Measurements from ENCODE around the gene KIAA2012. TPM values are rescaled to one million over a fixed set of nuclear protein-coding genes. Genes with fewer than 3 reads are reported as not detected.

Gene KIAA2012
- polyA plus RNA-seq, 1 donor (not counting 4 experiments of a cell fraction or from before 2014, with no cell fraction given), result not detected

- dilution Hi-C loops (cut with MboI; ENCODE audit: extremely low pct_ligation_motif_present, low sequenced_read_pairs), result no loop called here
- Histone ChIP-seq H3K27ac (ENCODE audit: control insufficient read depth, insufficient read depth, low read length) (no peak overlapping the region), H3K9me3 (ENCODE audit: control insufficient read depth, low read depth, low read length) (no peaks in the 10 kb centered on the region), H3K4me1 (ENCODE audit: control insufficient read depth, extremely low read depth, insufficient read depth, low read length) (no peaks in the 10 kb centered on the region), H3K9ac (ENCODE audit: control insufficient read depth, extremely low read depth, insufficient read depth, low read length) (no peak overlapping the region), H3K36me3 (ENCODE audit: control insufficient read depth in 2 of 2, extremely low read depth in 1 of 2, insufficient read depth in 2 of 2, low read length in 2 of 2) (no peaks in the 10 kb centered on the region), H3K9me1 (ENCODE audit: control insufficient read depth, extremely low read depth, insufficient read depth, low read length) (no peaks in the 10 kb centered on the region), H3K4me3 (ENCODE audit: control insufficient read depth in 2 of 3, extremely low read depth in 1 of 3, insufficient read depth in 2 of 3, low read depth in 1 of 3, low read length in 3 of 3) (no peak overlapping the region), H3K4me2 (ENCODE audit: control insufficient read depth, extremely low read depth, insufficient read depth, low read depth, low read length) (no peak overlapping the region), H3K79me2 (ENCODE audit: control insufficient read depth, insufficient read depth, low read length) (no peaks in the 10 kb centered on the region), H4K20me1 (ENCODE audit: control insufficient read depth, extremely low read depth, insufficient read depth, low read length) (no peaks in the 10 kb centered on the region), H2AFZ (ENCODE audit: control insufficient read depth, low read length) (no peak overlapping the region), H3K27me3 (ENCODE audit: control insufficient read depth, extremely low read depth, insufficient read depth, low read length) (peaks cover 7% of the 10 kb centered on the region)
- no peak for TF ChIP-seq CTCF (optimal IDR thresholded peaks at IDR 0.05 in 1 of 3, IDR thresholded peaks at IDR 0.05 in 1 of 3, conservative IDR thresholded peaks at IDR 0.05 in 1 of 3; ENCODE audit: extremely low read depth in 1 of 3, insufficient read depth in 2 of 3, low read length in 3 of 3)
- no peak for TF ChIP-seq EZH2 (IDR thresholded peaks at IDR 0.05; ENCODE audit: low read length)
- no peak for DNase-seq (ENCODE audit: low read depth, low spot score)
- no peak for FAIRE-seq
Observed at GRCh38 chr2:202121532-202122162, 48.6 kb downstream of the KIAA2012 start.

DNA sequence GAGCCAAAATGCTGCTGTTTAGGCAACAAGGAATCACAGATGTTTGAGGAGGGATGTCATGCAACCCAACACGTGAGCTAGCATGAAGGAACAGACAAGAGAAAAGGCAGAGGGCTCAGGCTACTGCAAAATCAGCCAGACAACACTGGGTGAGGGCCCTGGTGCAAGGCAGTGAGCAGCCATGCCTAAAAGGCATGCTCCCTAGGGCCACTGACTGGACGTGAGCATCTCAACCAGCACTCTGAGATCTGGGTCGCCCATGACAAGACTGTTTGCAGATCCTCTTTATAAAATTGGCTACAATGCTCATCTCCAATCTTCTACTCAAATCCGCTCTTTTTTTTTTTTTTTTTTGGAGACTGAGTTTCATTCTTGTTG lies 49.1 kb downstream of the KIAA2012 start:
- H3K4me1 ChIP-seq (ENCODE audit: control insufficient read depth, extremely low read depth, insufficient read depth, low read length), result no peaks in the 10 kb centered on the region
- DNase-seq (ENCODE audit: low read depth, low spot score), result no peak
- no peak overlapping the region for H3K9ac ChIP-seq (ENCODE audit: control insufficient read depth, extremely low read depth, insufficient read depth, low read length)
- H4K20me1 ChIP-seq (ENCODE audit: control insufficient read depth, extremely low read depth, insufficient read depth, low read length), result no peaks in the 10 kb centered on the region
- no peak for FAIRE-seq
- no peak overlapping the region for H3K27ac ChIP-seq (ENCODE audit: control insufficient read depth, insufficient read depth, low read length)
- H2AFZ ChIP-seq (ENCODE audit: control insufficient read depth, low read length), result no peak overlapping the region
- H3K9me1 ChIP-seq (ENCODE audit: control insufficient read depth, extremely low read depth, insufficient read depth, low read length), result no peaks in the 10 kb centered on the region
- H3K4me3 ChIP-seq (ENCODE audit: control insufficient read depth in 2 of 3, extremely low read depth in 1 of 3, insufficient read depth in 2 of 3, low read depth in 1 of 3, low read length in 3 of 3), result no peak overlapping the region
- H3K79me2 ChIP-seq (ENCODE audit: control insufficient read depth, insufficient read depth, low read length), result no peaks in the 10 kb centered on the region
- peaks cover 4% of the 10 kb centered on the region for H3K27me3 ChIP-seq (ENCODE audit: control insufficient read depth, extremely low read depth, insufficient read depth, low read length)
- no peaks in the 10 kb centered on the region for H3K9me3 ChIP-seq (ENCODE audit: control insufficient read depth, low read depth, low read length)
- dilution Hi-C loops (cut with MboI; ENCODE audit: extremely low pct_ligation_motif_present, low sequenced_read_pairs), result no loop called here
- TF ChIP-seq EZH2 (IDR thresholded peaks at IDR 0.05; ENCODE audit: low read length) (no peak), CTCF (optimal IDR thresholded peaks at IDR 0.05 in 1 of 3, IDR thresholded peaks at IDR 0.05 in 1 of 3, conservative IDR thresholded peaks at IDR 0.05 in 1 of 3; ENCODE audit: extremely low read depth in 1 of 3, insufficient read depth in 2 of 3, low read length in 3 of 3) (no peak)
- no peaks in the 10 kb centered on the region for H3K36me3 ChIP-seq (ENCODE audit: control insufficient read depth in 2 of 2, extremely low read depth in 1 of 2, insufficient read depth in 2 of 2, low read length in 2 of 2)
- no peak overlapping the region for H3K4me2 ChIP-seq (ENCODE audit: control insufficient read depth, extremely low read depth, insufficient read depth, low read depth, low read length)
